ENCODE data around the gene CNTN5.

DNA sequence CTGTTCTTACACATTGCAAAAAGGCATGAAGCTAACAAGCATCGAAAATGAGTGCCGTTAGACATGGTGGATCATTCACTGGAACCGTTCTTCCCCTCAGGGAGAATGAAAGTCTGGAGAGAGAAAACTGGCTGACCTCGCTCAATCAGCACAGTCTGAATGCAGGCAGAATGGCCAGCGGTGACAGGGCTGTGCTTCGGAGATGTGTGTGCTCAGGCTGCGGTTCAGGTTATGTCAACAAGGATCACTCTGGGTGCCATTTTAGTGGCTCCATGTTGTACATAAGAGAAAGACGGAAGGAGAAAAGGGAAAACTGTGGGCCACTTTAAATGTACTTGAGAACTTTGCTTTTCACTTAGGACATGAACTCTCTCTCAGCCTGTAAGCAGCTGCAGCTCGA, 916.6 kb downstream of the CNTN5 start:
- no peak for TF ChIP-seq ZNF169 (tag by site-specific recombination; IDR thresholded peaks at IDR 0.05)
- TF ChIP-seq ZNF10 (tag by site-specific recombination; IDR thresholded peaks at IDR 0.05): no peak
- no peak for TF ChIP-seq ZNF175 (tag by site-specific recombination; IDR thresholded peaks at IDR 0.05)
- TF ChIP-seq, protein P1, sequence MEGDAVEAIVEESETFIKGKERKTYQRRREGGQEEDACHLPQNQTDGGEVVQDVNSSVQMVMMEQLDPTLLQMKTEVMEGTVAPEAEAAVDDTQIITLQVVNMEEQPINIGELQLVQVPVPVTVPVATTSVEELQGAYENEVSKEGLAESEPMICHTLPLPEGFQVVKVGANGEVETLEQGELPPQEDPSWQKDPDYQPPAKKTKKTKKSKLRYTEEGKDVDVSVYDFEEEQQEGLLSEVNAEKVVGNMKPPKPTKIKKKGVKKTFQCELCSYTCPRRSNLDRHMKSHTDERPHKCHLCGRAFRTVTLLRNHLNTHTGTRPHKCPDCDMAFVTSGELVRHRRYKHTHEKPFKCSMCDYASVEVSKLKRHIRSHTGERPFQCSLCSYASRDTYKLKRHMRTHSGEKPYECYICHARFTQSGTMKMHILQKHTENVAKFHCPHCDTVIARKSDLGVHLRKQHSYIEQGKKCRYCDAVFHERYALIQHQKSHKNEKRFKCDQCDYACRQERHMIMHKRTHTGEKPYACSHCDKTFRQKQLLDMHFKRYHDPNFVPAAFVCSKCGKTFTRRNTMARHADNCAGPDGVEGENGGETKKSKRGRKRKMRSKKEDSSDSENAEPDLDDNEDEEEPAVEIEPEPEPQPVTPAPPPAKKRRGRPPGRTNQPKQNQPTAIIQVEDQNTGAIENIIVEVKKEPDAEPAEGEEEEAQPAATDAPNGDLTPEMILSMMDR (tag by site-specific recombination; IDR thresholded peaks at IDR 0.05): no peak
- no peak for TF ChIP-seq TCF7L2 (IDR thresholded peaks at IDR 0.05; ENCODE audit: borderline replicate concordance, low read depth, low read length)
- TF ChIP-seq ZBTB21 (tag by site-specific recombination; IDR thresholded peaks at IDR 0.05): no peak
- TF ChIP-seq ZNF830 (tag by site-specific recombination; IDR thresholded peaks at IDR 0.05; ENCODE audit: low read depth): no peak
- TF ChIP-seq, protein P2, sequence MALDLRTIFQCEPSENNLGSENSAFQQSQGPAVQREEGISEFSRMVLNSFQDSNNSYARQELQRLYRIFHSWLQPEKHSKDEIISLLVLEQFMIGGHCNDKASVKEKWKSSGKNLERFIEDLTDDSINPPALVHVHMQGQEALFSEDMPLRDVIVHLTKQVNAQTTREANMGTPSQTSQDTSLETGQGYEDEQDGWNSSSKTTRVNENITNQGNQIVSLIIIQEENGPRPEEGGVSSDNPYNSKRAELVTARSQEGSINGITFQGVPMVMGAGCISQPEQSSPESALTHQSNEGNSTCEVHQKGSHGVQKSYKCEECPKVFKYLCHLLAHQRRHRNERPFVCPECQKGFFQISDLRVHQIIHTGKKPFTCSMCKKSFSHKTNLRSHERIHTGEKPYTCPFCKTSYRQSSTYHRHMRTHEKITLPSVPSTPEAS (tag by site-specific recombination; IDR thresholded peaks at IDR 0.05): no peak
- no peak for TF ChIP-seq BCL11B (tag by site-specific recombination; IDR thresholded peaks at IDR 0.05; ENCODE audit: low read depth)
- no peak for TF ChIP-seq ZBTB20 (tag by site-specific recombination; IDR thresholded peaks at IDR 0.05)
- no peak for TF ChIP-seq ZNF221 (tag by site-specific recombination; IDR thresholded peaks at IDR 0.05; ENCODE audit: borderline replicate concordance)
- no peak for TF ChIP-seq ZNF530 (tag by site-specific recombination; IDR thresholded peaks at IDR 0.05; ENCODE audit: low read depth)
- TF ChIP-seq, protein P3, sequence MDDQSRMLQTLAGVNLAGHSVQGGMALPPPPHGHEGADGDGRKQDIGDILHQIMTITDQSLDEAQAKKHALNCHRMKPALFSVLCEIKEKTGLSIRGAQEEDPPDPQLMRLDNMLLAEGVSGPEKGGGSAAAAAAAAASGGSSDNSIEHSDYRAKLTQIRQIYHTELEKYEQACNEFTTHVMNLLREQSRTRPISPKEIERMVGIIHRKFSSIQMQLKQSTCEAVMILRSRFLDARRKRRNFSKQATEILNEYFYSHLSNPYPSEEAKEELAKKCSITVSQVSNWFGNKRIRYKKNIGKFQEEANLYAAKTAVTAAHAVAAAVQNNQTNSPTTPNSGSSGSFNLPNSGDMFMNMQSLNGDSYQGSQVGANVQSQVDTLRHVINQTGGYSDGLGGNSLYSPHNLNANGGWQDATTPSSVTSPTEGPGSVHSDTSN (CRISPR knock-in tag; IDR thresholded peaks at IDR 0.05): no peak
- no peak for TF ChIP-seq ZNF354C (tag by site-specific recombination; IDR thresholded peaks at IDR 0.05; ENCODE audit: borderline replicate concordance, low read depth)

Data from HEK293 (cell line).